OCI-LY1 (cell line): Measurements from ENCODE around the gene CDH4.

Experiments
- H2AFZ ChIP-seq: fragments of 200-600 bp; sonication (generic), shearing (Covaris generic); 2 replicates; pipeline ENCODE4 v1.6.0; 2014; ENCODE audit warnings: antibody characterized with exemption, mild to moderate bottlenecking, low read length
- H3F3A ChIP-seq: fragments of 200-600 bp; sonication (generic), shearing (Covaris generic); 2 replicates; pipeline ENCODE4 v1.6.0; 2014; ENCODE audit warnings: mild to moderate bottlenecking, antibody characterized with exemption, low read length, moderate library complexity; ENCODE audit not compliant: insufficient read depth
- H3K27ac ChIP-seq: fragments of 200-600 bp; sonication (generic); 2 replicates; pipeline ENCODE4 v1.5.1; 2014; ENCODE audit warnings: low read length, mixed run types, mild to moderate bottlenecking, low read depth; ENCODE audit not compliant: poor library complexity, severe bottlenecking
- H3K27me3 ChIP-seq: fragments of 200-600 bp; sonication (generic); 2 replicates; pipeline ENCODE4 v1.6.0; 2014; ENCODE audit warnings: antibody characterized with exemption, mild to moderate bottlenecking, low read length, moderate library complexity; ENCODE audit not compliant: insufficient read depth
- H3K36me3 ChIP-seq: fragments of 200-600 bp; sonication (generic); 2 replicates; pipeline ENCODE4 v1.6.1; 2014; ENCODE audit warnings: mild to moderate bottlenecking, antibody characterized with exemption, low read length, moderate library complexity, mixed read lengths; ENCODE audit not compliant: insufficient read depth
- H3K4me1 ChIP-seq: fragments of 200-600 bp; sonication (generic); 2 replicates; pipeline ENCODE4 v1.5.1; 2014; ENCODE audit warnings: mild to moderate bottlenecking, low read length, moderate library complexity; ENCODE audit not compliant: insufficient read depth, severe bottlenecking
- H3K4me2 ChIP-seq: fragments of 200-600 bp; sonication (generic), shearing (Covaris generic); 2 replicates; pipeline ENCODE4 v1.6.1; 2014; ENCODE audit warnings: low read length
- H3K4me3 ChIP-seq: fragments of 200-600 bp; sonication (generic); 2 replicates; pipeline ENCODE4 v1.5.1; 2014; ENCODE audit warnings: low read length, low read depth, mild to moderate bottlenecking, mixed read lengths; ENCODE audit not compliant: poor library complexity, severe bottlenecking
- H3K79me2 ChIP-seq: fragments of 200-600 bp; shearing (Covaris generic); 2 replicates; pipeline ENCODE4 v1.6.1; 2016; ENCODE audit warnings: mixed run types, low read length, mixed read lengths; ENCODE audit not compliant: insufficient read depth
- H3K9ac ChIP-seq: fragments of 200-600 bp; sonication (generic), shearing (Covaris generic); 2 replicates; pipeline ENCODE4 v1.6.1; 2014; ENCODE audit warnings: mild to moderate bottlenecking, low read length, mixed read lengths
- H3K9me2 ChIP-seq: fragments of 200-600 bp; sonication (generic), shearing (Covaris generic); 2 replicates; pipeline ENCODE4 v1.6.1; 2014; ENCODE audit warnings: low read depth, mild to moderate bottlenecking, low read length, mixed read lengths
- H3K9me3 ChIP-seq: fragments of 200-600 bp; shearing (Covaris generic); 2 replicates; pipeline ENCODE4 v1.6.1; 2014; ENCODE audit warnings: low read length, mixed read lengths
- H4K20me1 ChIP-seq: fragments of 200-600 bp; sonication (generic), shearing (Covaris generic); 2 replicates; pipeline ENCODE4 v1.6.0; 2016; ENCODE audit warnings: mild to moderate bottlenecking, low read length; ENCODE audit not compliant: insufficient read depth
- CTCF ChIP-seq: fragments of 200-600 bp; sonication (generic), shearing (Covaris generic); IDR thresholded peaks from 2 replicates; pipeline ENCODE4 v1.5.1; 2017; ENCODE audit warnings: mild to moderate bottlenecking, antibody characterized with exemption, low read length, moderate library complexity, mixed read lengths
- EZH2 ChIP-seq: fragments of 200-600 bp; sonication (generic), shearing (Covaris generic); IDR thresholded peaks from 2 replicates; pipeline ENCODE4 v1.8.0; 2017; ENCODE audit warnings: borderline replicate concordance, mixed run types, mild to moderate bottlenecking, antibody characterized with exemption, low read length, moderate library complexity, mixed read lengths

Gene CDH4

GRCh38 chr20:61559706-61560315 lies 307.8 kb downstream of the CDH4 start:
- H3K36me3 ChIP-seq, result no peaks in the 10 kb centered on the region
- no peaks in the 10 kb centered on the region for H3K9me2 ChIP-seq
- H4K20me1 ChIP-seq, result no peaks in the 10 kb centered on the region
- no peaks in the 10 kb centered on the region for H3K9me3 ChIP-seq
- no peaks in the 10 kb centered on the region for H3K79me2 ChIP-seq
- no peak overlapping the region for H3K4me2 ChIP-seq
- H3F3A ChIP-seq, result no peaks in the 10 kb centered on the region
- no peak for TF ChIP-seq EZH2
- H2AFZ ChIP-seq, result no peak overlapping the region
- no peak overlapping the region for H3K4me3 ChIP-seq
- no peaks in the 10 kb centered on the region for H3K27me3 ChIP-seq
- H3K9ac ChIP-seq, result no peak overlapping the region
- no peaks in the 10 kb centered on the region for H3K4me1 ChIP-seq
- no peak overlapping the region for H3K27ac ChIP-seq

GRCh38 chr20:61560361-61560853 lies 308.3 kb downstream of the CDH4 start:
- Histone ChIP-seq H3K79me2 (no peaks in the 10 kb centered on the region), H2AFZ (no peak overlapping the region), H3K9me2 (no peaks in the 10 kb centered on the region), H3K4me1 (no peaks in the 10 kb centered on the region), H3K4me3 (no peak overlapping the region), H3K36me3 (no peaks in the 10 kb centered on the region), H4K20me1 (no peaks in the 10 kb centered on the region), H3K4me2 (no peak overlapping the region), H3K9ac (no peak overlapping the region), H3K9me3 (no peaks in the 10 kb centered on the region), H3F3A (no peaks in the 10 kb centered on the region), H3K27ac (no peak overlapping the region), H3K27me3 (no peaks in the 10 kb centered on the region)
- TF ChIP-seq CTCF (peak; percentile 15; the same call in 1 of the 2 replicates), EZH2 (no peak)

- no peaks in the 10 kb centered on the region for H3K36me3 ChIP-seq
- no peak overlapping the region for H3K9ac ChIP-seq
- H2AFZ ChIP-seq, result no peak overlapping the region
- no peaks in the 10 kb centered on the region for H4K20me1 ChIP-seq
- no peaks in the 10 kb centered on the region for H3K27me3 ChIP-seq
- no peak for TF ChIP-seq CTCF
- no peak for TF ChIP-seq EZH2
- no peaks in the 10 kb centered on the region for H3K79me2 ChIP-seq
- H3K9me3 ChIP-seq, result no peaks in the 10 kb centered on the region
- H3K9me2 ChIP-seq, result no peaks in the 10 kb centered on the region
- no peaks in the 10 kb centered on the region for H3F3A ChIP-seq
- H3K4me2 ChIP-seq, result no peak overlapping the region
- H3K4me3 ChIP-seq, result no peak overlapping the region
- no peak overlapping the region for H3K27ac ChIP-seq
- H3K4me1 ChIP-seq, result no peaks in the 10 kb centered on the region
Measured at GRCh38 chr20:61561111-61561830, 309.2 kb downstream of the CDH4 start.

- no peaks in the 10 kb centered on the region for H3K79me2 ChIP-seq
- H3K9me3 ChIP-seq, result no peaks in the 10 kb centered on the region
- TF ChIP-seq CTCF (no peak), EZH2 (no peak)
- no peak overlapping the region for H2AFZ ChIP-seq
- H3F3A ChIP-seq, result no peaks in the 10 kb centered on the region
- no peaks in the 10 kb centered on the region for H4K20me1 ChIP-seq
- H3K36me3 ChIP-seq, result no peaks in the 10 kb centered on the region
- no peaks in the 10 kb centered on the region for H3K9me2 ChIP-seq
- H3K4me2 ChIP-seq, result no peak overlapping the region
- H3K4me3 ChIP-seq, result no peak overlapping the region
- H3K4me1 ChIP-seq, result no peaks in the 10 kb centered on the region
- no peak overlapping the region for H3K27ac ChIP-seq
- no peak overlapping the region for H3K9ac ChIP-seq
- H3K27me3 ChIP-seq, result no peaks in the 10 kb centered on the region
Measured at GRCh38 chr20:61562491-61562890, 310.4 kb downstream of the CDH4 start.
